Brain microvascular endothelial cell (primary cell): ENCODE results near the gene WNT2.

ENCODE experiments used
- DNase-seq: peaks from one replicate; pipeline ENCODE4 v3.0.0-alpha.2; 2020
- H3K27ac ChIP-seq: fragments of 250-450 bp; sonication (Bioruptor Pico); 2 replicates; pipeline ENCODE4 v1.5.1; 2020; ENCODE audit warnings: mild to moderate bottlenecking, moderate library complexity
- H3K27me3 ChIP-seq: fragments of 250-450 bp; sonication (Bioruptor Pico); replicated peaks from 2 replicates; pipeline ENCODE4 v1.5.1; 2020; ENCODE audit warnings: mild to moderate bottlenecking
- H3K36me3 ChIP-seq: fragments of 250-450 bp; sonication (Bioruptor Pico); replicated peaks from 2 replicates; pipeline ENCODE4 v1.5.1; 2020; ENCODE audit warnings: mild to moderate bottlenecking
- H3K4me3 ChIP-seq: 2 replicates; pipeline ENCODE4 v1.5.1; 2011; ENCODE audit warnings: low read depth, mild to moderate bottlenecking, control low read depth, low read length, moderate library complexity
- CTCF ChIP-seq: IDR thresholded peaks from 2 replicates; pipeline ENCODE4 v1.5.1; 2011; ENCODE audit warnings: low read depth, mild to moderate bottlenecking, moderate library complexity, low read length, control low read depth, inconsistent platforms; ENCODE audit errors: missing control alignments
- in situ Hi-C: cut with HindIII; loops from 2 replicates; pipeline ENCODE4 v1.10.0; 2017; ENCODE audit warnings: low sequenced_read_pairs, low pct_ligation_motif_present

The WNT2 gene

DNA sequence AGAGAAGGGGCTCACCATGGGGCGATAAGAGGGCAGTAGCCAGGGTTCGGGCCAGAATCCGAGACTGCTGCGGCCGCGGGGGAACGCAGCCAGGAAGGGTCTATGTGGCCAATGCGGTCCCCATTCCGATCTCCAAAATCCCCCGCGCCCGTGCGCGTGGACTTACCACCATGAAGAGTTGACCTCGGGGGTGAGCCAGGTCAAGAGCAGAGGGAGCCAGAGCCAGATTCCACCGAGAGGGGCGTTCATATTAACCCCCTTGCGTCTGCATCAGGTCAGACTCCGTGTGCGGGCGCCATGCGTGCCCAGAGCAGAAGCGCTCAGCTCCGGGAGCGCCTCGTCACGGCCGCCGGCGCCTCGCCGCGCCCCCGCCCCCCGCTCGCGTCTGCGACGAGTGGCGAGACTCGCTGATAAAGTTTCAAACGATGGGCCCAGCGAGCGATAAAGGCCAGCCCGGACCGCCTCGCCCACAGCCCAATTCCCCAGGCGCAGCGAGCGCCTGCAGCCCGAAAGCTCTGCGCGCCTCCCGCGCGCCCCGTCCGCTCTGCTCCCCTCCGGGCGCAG lies at the start of gene WNT2:
Gene WNT2 (minus strand): TSS at position 318 of the 564 bp plus-strand sequence. CDS start 69 bp downstream, at position 249.
- in situ Hi-C loops: no loop called here

DNA sequence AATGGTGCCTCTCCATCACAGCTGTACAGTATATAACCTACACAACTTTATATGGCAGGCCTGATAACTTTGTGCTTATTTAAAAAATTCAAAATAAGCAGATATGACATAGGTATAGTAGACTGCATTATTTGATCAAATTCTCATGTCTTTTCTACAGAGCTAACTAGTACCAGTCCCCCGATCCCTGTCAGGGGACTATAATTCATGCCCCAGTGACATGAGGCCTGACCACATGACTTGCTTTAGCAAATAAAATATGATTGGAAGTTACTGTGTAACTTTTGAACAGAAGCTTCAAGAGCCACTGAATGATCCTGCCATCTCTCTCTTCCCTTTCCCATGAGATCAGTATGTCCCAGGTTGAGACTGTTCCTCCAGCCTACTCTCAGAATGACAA lies 49.2 kb upstream of the WNT2 start:
- Histone ChIP-seq H3K27ac (no peak overlapping the region), H3K36me3 (no peaks in the 10 kb centered on the region), H3K4me3 (no peak overlapping the region), H3K27me3 (no peaks in the 10 kb centered on the region)
- DNase-seq: no peak
- in situ Hi-C loops: no loop called here
- no peak for TF ChIP-seq CTCF

More for the DNA sequence above, at the start of gene WNT2:
- TF ChIP-seq CTCF: no peak
- Histone ChIP-seq H3K4me3 (peak within 1 kb of the TSS; percentile 61), H3K36me3 (no peaks in the 10 kb centered on the region), H3K27me3 (peaks cover 24% of the 10 kb centered on the region), H3K27ac (no peak within 1 kb of the TSS)
- DNase-seq: no peak

GRCh38 chr7:117364339-117365080 lies 41.7 kb upstream of the WNT2 start:
- Histone ChIP-seq H3K36me3 (no peaks in the 10 kb centered on the region), H3K27me3 (no peaks in the 10 kb centered on the region), H3K4me3 (no peak overlapping the region), H3K27ac (no peak overlapping the region)
- DNase-seq: no peak
- in situ Hi-C loops: no loop called here
- TF ChIP-seq CTCF: no peak

- Histone ChIP-seq H3K36me3 (no peaks in the 10 kb centered on the region), H3K27me3 (no peaks in the 10 kb centered on the region), H3K4me3 (no peak overlapping the region), H3K27ac (no peak overlapping the region)
- TF ChIP-seq CTCF: no peak
- in situ Hi-C loops: no loop called here
- no peak for DNase-seq
Measured at GRCh38 chr7:117362294-117362888, 39.5 kb upstream of the WNT2 start.

DNA sequence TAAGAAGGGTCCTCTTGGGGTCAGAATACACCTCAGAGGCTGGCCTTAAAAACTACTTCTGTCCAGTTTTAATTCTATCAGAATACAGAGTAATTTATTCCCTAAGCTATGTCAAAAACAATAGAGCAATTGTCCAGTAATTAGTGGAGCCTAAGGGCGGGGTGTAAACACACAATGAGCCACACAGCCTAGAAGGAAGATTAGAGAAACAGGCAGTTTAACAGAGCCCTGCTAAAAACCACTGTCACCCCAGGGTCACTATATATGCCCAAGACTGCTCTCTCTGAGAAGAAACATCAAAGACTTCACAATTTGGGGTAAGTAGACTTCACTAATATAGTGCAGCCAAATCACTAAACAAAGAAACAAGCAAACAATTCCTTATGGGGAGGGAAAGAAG lies 27.2 kb upstream of the WNT2 start:
- Histone ChIP-seq H3K36me3 (no peaks in the 10 kb centered on the region), H3K27ac (no peak overlapping the region), H3K4me3 (no peak overlapping the region), H3K27me3 (no peaks in the 10 kb centered on the region)
- in situ Hi-C loops: no loop called here
- TF ChIP-seq CTCF: no peak
- DNase-seq: no peak
